Measurements from ENCODE around the gene UIMC1. TPM values are rescaled to one million over a fixed set of nuclear protein-coding genes. Genes with fewer than 3 reads are reported as not detected.

Gene UIMC1
- total RNA-seq, 2 experiments from 2014 or later, result 49.4 to 53.0 TPM

- Mint-ChIP-seq H3K9me3 (ENCODE audit: insufficient read depth) (no peaks in the 10 kb centered on the region), H3K27ac (no peak overlapping the region), H3K36me3 (ENCODE audit: low read depth) (peaks cover 42% of the 10 kb centered on the region), H3K27me3 (ENCODE audit: low read depth) (no peaks in the 10 kb centered on the region), H3K4me1 (ENCODE audit: low read depth) (no peaks in the 10 kb centered on the region), H3K4me3 (no peak overlapping the region)
- ATAC-seq, result no peak
- POLR2A ChIA-PET, result no interaction called here
- CTCF ChIA-PET, result interaction anchor here (0.9 to 2.3 kb wide), 2 partner anchors 119 to 292 kb away, joined by 3 to 11 read pairs; no protein-coding TSS in a partner anchor
- DNase-seq, result no peak
These were observed 53.9 kb downstream of the UIMC1 start for GRCh38 chr5:176952531-176953193.

GRCh38 chr5:176948458-176948857 lies 58.1 kb downstream of the UIMC1 start:
- Mint-ChIP-seq H3K36me3 (ENCODE audit: low read depth) (peaks cover 48% of the 10 kb centered on the region), H3K4me3 (no peak overlapping the region), H3K9me3 (ENCODE audit: insufficient read depth) (no peaks in the 10 kb centered on the region), H3K27ac (no peak overlapping the region), H3K27me3 (ENCODE audit: low read depth) (no peaks in the 10 kb centered on the region), H3K4me1 (ENCODE audit: low read depth) (no peaks in the 10 kb centered on the region)
- CTCF ChIA-PET, result interaction anchor here (1.1 kb wide), 1 partner anchor 288 kb away, joined by 4 read pairs; no protein-coding TSS in a partner anchor
- POLR2A ChIA-PET, result no interaction called here
- no peak for DNase-seq
- ATAC-seq, result no peak

GRCh38 chr5:176947847-176948246 lies 58.7 kb downstream of the UIMC1 start:
- no peak for DNase-seq
- no peak overlapping the region for H3K27ac Mint-ChIP-seq
- H3K27me3 Mint-ChIP-seq (ENCODE audit: low read depth), result no peaks in the 10 kb centered on the region
- no peak overlapping the region for H3K4me3 Mint-ChIP-seq
- H3K36me3 Mint-ChIP-seq (ENCODE audit: low read depth), result peaks cover 52% of the 10 kb centered on the region
- no peak for ATAC-seq
- H3K9me3 Mint-ChIP-seq (ENCODE audit: insufficient read depth), result no peaks in the 10 kb centered on the region
- CTCF ChIA-PET, result interaction anchor here (0.7 to 1.1 kb wide), 2 partner anchors 287 kb away, joined by 3 to 4 read pairs; no protein-coding TSS in a partner anchor
- no peaks in the 10 kb centered on the region for H3K4me1 Mint-ChIP-seq (ENCODE audit: low read depth)
- POLR2A ChIA-PET, result no interaction called here

GRCh38 chr5:176944268-176944667 lies 62.3 kb downstream of the UIMC1 start:
- H3K9me3 Mint-ChIP-seq (ENCODE audit: insufficient read depth), result no peaks in the 10 kb centered on the region
- no peak overlapping the region for H3K4me3 Mint-ChIP-seq
- peaks cover 51% of the 10 kb centered on the region for H3K36me3 Mint-ChIP-seq (ENCODE audit: low read depth)
- no peaks in the 10 kb centered on the region for H3K27me3 Mint-ChIP-seq (ENCODE audit: low read depth)
- H3K4me1 Mint-ChIP-seq (ENCODE audit: low read depth), result no peaks in the 10 kb centered on the region
- POLR2A ChIA-PET, result no interaction called here
- H3K27ac Mint-ChIP-seq, result peak overlapping the region; percentile 1
- CTCF ChIA-PET, result interaction anchor here (2.0 kb wide), 1 partner anchor 283 kb away, joined by 6 read pairs; no protein-coding TSS in a partner anchor
- DNase-seq, result no peak
- ATAC-seq, result no peak

- Mint-ChIP-seq H3K27me3 (ENCODE audit: low read depth) (no peaks in the 10 kb centered on the region), H3K4me1 (ENCODE audit: low read depth) (no peaks in the 10 kb centered on the region), H3K4me3 (no peak overlapping the region), H3K36me3 (ENCODE audit: low read depth) (peaks cover 48% of the 10 kb centered on the region), H3K27ac (no peak overlapping the region), H3K9me3 (ENCODE audit: insufficient read depth) (no peaks in the 10 kb centered on the region)
- DNase-seq (no peak), ATAC-seq (no peak)
- POLR2A ChIA-PET, result no interaction called here
- CTCF ChIA-PET, result interaction anchor here (2.0 kb wide), 1 partner anchor 283 kb away, joined by 6 read pairs; no protein-coding TSS in a partner anchor
These were observed 62.8 kb downstream of the UIMC1 start for GRCh38 chr5:176943816-176944215.

- Mint-ChIP-seq H3K4me1 (ENCODE audit: low read depth) (no peaks in the 10 kb centered on the region), H3K27me3 (ENCODE audit: low read depth) (no peaks in the 10 kb centered on the region), H3K4me3 (no peak overlapping the region), H3K36me3 (ENCODE audit: low read depth) (peaks cover 43% of the 10 kb centered on the region), H3K27ac (no peak overlapping the region), H3K9me3 (ENCODE audit: insufficient read depth) (no peaks in the 10 kb centered on the region)
- no peak for ATAC-seq
- ChIA-PET CTCF (interaction anchor here (1.2 kb wide), 1 partner anchor 282 kb away, joined by 3 read pairs; no protein-coding TSS in a partner anchor), POLR2A (no interaction called here)
- no peak for DNase-seq
These were observed 64.6 kb downstream of the UIMC1 start for GRCh38 chr5:176941951-176942350.

GRCh38 chr5:176938472-176938871 lies 68.1 kb downstream of the UIMC1 start:
- CTCF ChIA-PET, result interaction anchor here (0.6 kb wide), 1 partner anchor 9 kb away, joined by 3 read pairs; no protein-coding TSS in a partner anchor
- ATAC-seq (no peak), DNase-seq (no peak)
- Mint-ChIP-seq H3K4me3 (no peak overlapping the region), H3K4me1 (ENCODE audit: low read depth) (no peaks in the 10 kb centered on the region), H3K27ac (no peak overlapping the region), H3K27me3 (ENCODE audit: low read depth) (no peaks in the 10 kb centered on the region), H3K36me3 (ENCODE audit: low read depth) (peaks cover 25% of the 10 kb centered on the region), H3K9me3 (ENCODE audit: insufficient read depth) (no peaks in the 10 kb centered on the region)
- POLR2A ChIA-PET, result no interaction called here

GRCh38 chr5:176935017-176935416 lies 71.6 kb downstream of the UIMC1 start:
- H3K4me1 Mint-ChIP-seq (ENCODE audit: low read depth), result no peaks in the 10 kb centered on the region
- no peak overlapping the region for H3K27ac Mint-ChIP-seq
- peaks cover 22% of the 10 kb centered on the region for H3K36me3 Mint-ChIP-seq (ENCODE audit: low read depth)
- ATAC-seq (no peak), DNase-seq (no peak)
- H3K4me3 Mint-ChIP-seq, result no peak overlapping the region
- CTCF ChIA-PET, result no interaction called here
- H3K27me3 Mint-ChIP-seq (ENCODE audit: low read depth), result no peaks in the 10 kb centered on the region
- no peaks in the 10 kb centered on the region for H3K9me3 Mint-ChIP-seq (ENCODE audit: insufficient read depth)
- POLR2A ChIA-PET, result no interaction called here

GRCh38 chr5:176934309-176934930 lies 72.2 kb downstream of the UIMC1 start:
- DNase-seq, result no peak
- peaks cover 24% of the 10 kb centered on the region for H3K36me3 Mint-ChIP-seq (ENCODE audit: low read depth)
- ChIA-PET POLR2A (no interaction called here), CTCF (no interaction called here)
- peaks cover 4% of the 10 kb centered on the region for H3K4me1 Mint-ChIP-seq (ENCODE audit: low read depth)
- no peak overlapping the region for H3K4me3 Mint-ChIP-seq
- no peak overlapping the region for H3K27ac Mint-ChIP-seq
- H3K9me3 Mint-ChIP-seq (ENCODE audit: insufficient read depth), result no peaks in the 10 kb centered on the region
- no peaks in the 10 kb centered on the region for H3K27me3 Mint-ChIP-seq (ENCODE audit: low read depth)
- ATAC-seq, result no peak

- no peaks in the 10 kb centered on the region for H3K9me3 Mint-ChIP-seq (ENCODE audit: insufficient read depth)
- POLR2A ChIA-PET, result no interaction called here
- H3K4me3 Mint-ChIP-seq, result no peak overlapping the region
- no peak for ATAC-seq
- no peaks in the 10 kb centered on the region for H3K27me3 Mint-ChIP-seq (ENCODE audit: low read depth)
- no peak overlapping the region for H3K27ac Mint-ChIP-seq
- peaks cover 25% of the 10 kb centered on the region for H3K36me3 Mint-ChIP-seq (ENCODE audit: low read depth)
- DNase-seq, result no peak
- CTCF ChIA-PET, result interaction anchor here (1.6 kb wide), 1 partner anchor 10 kb away, joined by 6 read pairs; no protein-coding TSS in a partner anchor
- H3K4me1 Mint-ChIP-seq (ENCODE audit: low read depth), result peaks cover 6% of the 10 kb centered on the region
These were observed 76.9 kb downstream of the UIMC1 start for GRCh38 chr5:176929654-176930053.

- POLR2A ChIA-PET, result interaction anchor here (1.0 kb wide), 1 partner anchor 44 kb away, joined by 3 read pairs; no protein-coding TSS in a partner anchor
- no peaks in the 10 kb centered on the region for H3K27me3 Mint-ChIP-seq (ENCODE audit: low read depth)
- H3K9me3 Mint-ChIP-seq (ENCODE audit: insufficient read depth), result no peaks in the 10 kb centered on the region
- no peak overlapping the region for H3K4me3 Mint-ChIP-seq
- no peak for DNase-seq
- H3K27ac Mint-ChIP-seq, result no peak overlapping the region
- CTCF ChIA-PET, result interaction anchor here (0.7 to 1.4 kb wide), 2 partner anchors 267 kb away, joined by 3 read pairs; no protein-coding TSS in a partner anchor
- H3K4me1 Mint-ChIP-seq (ENCODE audit: low read depth), result peaks cover 6% of the 10 kb centered on the region
- peaks cover 24% of the 10 kb centered on the region for H3K36me3 Mint-ChIP-seq (ENCODE audit: low read depth)
- ATAC-seq, result no peak
These were observed 79.0 kb downstream of the UIMC1 start for GRCh38 chr5:176927562-176927961.

GRCh38 chr5:176922817-176923216 lies 83.8 kb downstream of the UIMC1 start:
- Mint-ChIP-seq H3K4me1 (ENCODE audit: low read depth) (peaks cover 3% of the 10 kb centered on the region), H3K27me3 (ENCODE audit: low read depth) (no peaks in the 10 kb centered on the region), H3K9me3 (ENCODE audit: insufficient read depth) (no peaks in the 10 kb centered on the region), H3K4me3 (no peak overlapping the region), H3K27ac (no peak overlapping the region), H3K36me3 (ENCODE audit: low read depth) (peaks cover 15% of the 10 kb centered on the region)
- ChIA-PET POLR2A (no interaction called here), CTCF (interaction anchor here (0.8 kb wide), 1 partner anchor 262 kb away, joined by 3 read pairs; no protein-coding TSS in a partner anchor)
- no peak for DNase-seq
- ATAC-seq, result no peak

All from activated CD8-positive, alpha-beta T cell treated with anti-CD3 and anti-CD28 coated beads, Interleukin-2, amount 10 ng/mL, durations not matched to agents 7 days and 5 days (primary cell).